ENCODE measurements around the gene PIK3C3.
A peak's percentile ranks its signal among the peaks of the same experiment; 100 is the strongest.

Gene PIK3C3

DNA sequence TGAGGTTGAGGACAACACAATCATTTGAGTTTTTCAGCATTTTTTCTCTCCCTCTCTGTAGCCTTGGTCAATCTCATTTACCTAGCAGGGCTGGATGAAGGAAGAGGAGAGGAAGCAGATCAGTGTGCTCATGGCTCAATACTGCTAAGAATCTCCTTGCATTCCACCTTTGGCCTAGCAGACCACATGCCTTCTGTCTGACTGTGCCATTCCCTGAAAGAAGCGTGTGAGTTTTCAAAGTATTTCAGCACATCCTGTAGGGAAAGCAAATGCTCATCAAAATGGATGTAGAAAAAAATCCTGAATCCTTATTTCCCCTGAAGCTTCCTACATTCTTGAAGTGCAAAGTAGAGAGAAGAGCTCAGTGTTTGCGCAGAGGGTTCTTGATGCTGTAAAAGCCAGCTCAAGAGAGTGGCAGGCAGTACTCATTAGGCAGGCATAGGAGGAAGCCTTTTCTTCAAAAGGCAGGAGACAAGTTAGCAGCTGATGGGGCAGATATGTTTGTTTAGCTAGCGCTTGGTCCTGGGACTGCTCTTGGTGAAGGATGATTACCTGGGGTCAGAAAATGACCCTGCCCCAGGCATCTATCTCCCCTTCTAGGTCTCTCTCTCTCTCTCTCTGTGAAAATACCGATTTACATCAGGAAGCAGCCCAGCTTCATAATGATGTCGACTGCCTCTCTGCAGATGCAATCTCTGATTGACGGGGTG lies 14.4 kb upstream of the PIK3C3 start:
- peak; percentile 93 for FAIRE-seq
- TF ChIP-seq POLR2A (IDR thresholded peaks at IDR 0.05; ENCODE audit: low read depth, low read length), result no peak
- DNase-seq (ENCODE audit: insufficient read length, low spot score), result peak; percentile 18

DNA sequence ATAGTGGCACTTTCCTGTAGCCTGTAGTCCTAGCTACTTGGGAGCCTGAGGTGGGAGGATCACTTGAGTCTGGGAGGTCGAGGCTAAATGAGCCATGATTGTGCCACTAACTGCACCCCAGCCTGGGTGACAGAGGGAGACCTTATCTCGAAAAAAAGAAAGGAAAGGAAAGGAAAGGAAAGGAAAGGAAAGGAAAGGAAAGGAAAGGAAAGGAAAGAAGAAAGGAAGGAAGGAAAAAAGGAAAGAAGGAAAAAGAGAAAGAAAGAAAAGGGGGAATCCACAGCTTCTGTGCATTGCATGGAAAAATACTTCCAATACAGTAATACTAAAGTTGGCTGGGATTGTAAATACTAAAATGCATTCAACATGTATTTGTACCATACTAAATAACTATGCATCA lies 12.8 kb upstream of the PIK3C3 start:
- FAIRE-seq, result no peak
- DNase-seq (ENCODE audit: insufficient read length, low spot score), result no peak
- TF ChIP-seq POLR2A (IDR thresholded peaks at IDR 0.05; ENCODE audit: low read depth, low read length), result no peak

DNA sequence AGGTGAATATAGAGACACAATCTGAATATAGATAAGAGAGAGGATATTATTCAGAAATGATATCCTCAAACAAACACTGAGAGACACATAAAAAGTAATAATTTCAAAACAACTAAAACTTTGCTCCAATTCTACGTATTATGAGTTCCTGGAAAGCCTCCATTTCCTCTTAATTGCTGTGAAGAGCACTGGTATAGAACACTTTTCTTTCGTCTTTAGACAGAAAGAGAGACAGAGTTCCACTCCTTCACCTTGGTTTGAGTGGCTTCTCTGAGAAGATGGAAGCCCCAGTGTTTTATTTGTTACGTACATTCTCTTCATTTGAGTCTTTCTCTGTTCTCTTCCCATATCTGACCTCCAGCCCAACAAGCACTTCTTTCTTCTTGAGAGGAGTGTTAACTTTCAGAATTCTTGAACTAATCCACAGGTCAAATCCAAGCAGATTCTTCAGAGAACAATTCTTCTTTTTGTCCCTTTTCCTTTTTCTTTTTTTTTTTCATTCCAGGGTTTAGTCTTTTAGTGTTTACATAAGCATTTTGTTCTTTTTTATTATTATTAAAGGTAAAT lies 6.4 kb upstream of the PIK3C3 start:
- FAIRE-seq (no peak), DNase-seq (ENCODE audit: insufficient read length, low spot score) (no peak)
- TF ChIP-seq POLR2A (IDR thresholded peaks at IDR 0.05; ENCODE audit: low read depth, low read length), result no peak

DNA sequence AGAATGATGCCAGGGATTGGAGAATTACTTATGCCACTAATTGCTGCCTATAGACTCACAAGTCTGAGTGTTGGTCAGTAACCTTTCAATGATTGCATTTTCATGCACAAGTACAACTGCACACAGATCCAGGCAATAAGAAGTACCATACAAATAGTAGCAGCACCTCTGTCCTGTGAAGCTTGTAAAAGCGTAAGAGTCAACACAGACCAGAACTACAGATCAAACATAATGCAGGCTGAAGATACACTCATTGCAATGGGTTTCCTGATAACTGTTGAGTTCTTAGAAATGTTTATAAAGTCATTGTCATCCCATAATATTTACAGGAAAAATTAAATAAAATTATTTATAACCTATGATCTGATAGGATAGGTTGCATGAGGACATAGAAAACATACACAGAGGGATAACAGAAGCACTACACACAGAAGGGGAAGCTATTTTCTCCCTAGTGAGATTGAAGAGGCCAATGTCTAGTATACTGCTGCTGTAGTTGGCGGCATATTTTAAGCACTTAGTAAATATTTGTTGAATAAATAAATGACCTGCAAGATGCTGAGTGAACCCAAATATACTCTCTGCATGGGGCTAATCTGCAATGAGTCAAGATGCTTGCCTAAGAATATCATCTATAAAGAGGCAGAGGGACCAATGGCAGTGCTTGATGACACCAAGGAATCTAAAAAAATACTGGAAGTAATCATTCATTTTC lies 5.7 kb upstream of the PIK3C3 start:
- FAIRE-seq (no peak), DNase-seq (ENCODE audit: insufficient read length, low spot score) (no peak)
- no peak for TF ChIP-seq POLR2A (IDR thresholded peaks at IDR 0.05; ENCODE audit: low read depth, low read length)

DNA sequence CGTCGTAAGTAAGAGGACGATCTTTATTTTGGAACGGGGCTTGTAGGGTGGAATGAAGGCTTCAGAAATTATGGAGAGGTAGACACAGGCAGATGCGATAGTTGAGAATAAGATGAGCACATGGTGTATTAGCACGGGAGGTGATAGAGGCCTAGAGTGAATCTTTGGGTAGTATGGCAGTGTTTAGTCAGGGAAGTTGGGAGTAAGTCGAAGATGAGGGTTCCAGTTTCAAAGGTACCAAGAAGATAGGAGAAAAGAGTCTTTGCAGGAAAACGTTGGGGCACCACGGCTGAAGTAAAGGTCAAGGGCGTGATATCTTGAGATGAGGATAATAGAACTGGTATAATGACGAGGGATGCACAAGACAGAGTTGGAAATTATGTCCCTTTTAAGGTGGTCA lies 654 bp downstream of the PIK3C3 start:
- FAIRE-seq (no peak), DNase-seq (ENCODE audit: insufficient read length, low spot score) (no peak)
- no peak for TF ChIP-seq POLR2A (IDR thresholded peaks at IDR 0.05; ENCODE audit: low read depth, low read length)

DNA sequence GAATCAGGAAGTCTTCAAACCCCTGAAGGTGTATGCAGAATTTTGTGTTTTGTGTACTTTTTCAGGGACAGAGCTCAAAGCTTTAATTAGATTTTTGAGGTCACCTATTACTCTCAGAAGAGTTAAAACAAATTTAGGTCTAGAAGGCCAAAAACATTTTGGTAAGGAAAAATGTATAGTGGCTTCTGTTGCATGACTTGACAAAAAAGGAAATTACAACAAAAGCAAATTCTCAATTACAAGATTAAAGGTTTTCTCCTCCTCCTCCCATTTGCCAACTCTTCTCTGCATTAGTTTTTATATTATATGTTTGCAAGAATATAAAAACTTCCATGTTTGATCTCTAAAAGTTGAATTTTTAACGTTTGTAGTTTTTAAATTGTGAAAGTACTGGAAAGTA lies 4.0 kb downstream of the PIK3C3 start:
- FAIRE-seq, result no peak
- no peak for TF ChIP-seq POLR2A (IDR thresholded peaks at IDR 0.05; ENCODE audit: low read depth, low read length)
- no peak for DNase-seq (ENCODE audit: insufficient read length, low spot score)

DNA sequence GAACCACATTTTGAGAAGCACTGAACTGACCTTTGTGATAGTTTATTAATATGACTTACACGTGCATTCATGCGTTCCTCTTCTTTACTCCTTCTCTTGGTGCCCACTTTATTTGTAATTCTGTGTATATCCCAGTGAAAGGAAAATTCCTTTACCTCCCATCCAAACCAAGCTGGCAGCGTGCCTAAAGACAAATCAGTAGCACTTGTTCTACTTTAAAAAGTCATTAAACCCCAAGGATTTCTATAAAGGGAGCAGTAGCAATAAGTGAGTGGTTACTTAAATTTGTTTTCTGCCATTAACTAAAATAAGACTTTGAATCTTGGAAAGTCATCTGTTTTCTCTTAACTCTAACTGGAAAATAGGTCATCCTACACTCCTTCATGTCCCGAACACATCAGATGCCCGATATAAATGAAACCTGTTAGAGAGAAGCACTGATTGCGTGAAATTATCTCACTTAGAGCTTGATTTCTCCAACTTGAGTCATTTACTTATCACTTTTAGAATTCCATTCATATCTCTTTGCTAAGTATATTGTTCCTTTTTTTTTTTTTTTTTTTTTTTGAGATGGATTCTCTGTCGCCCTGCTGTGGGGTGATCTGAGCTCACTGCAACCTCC lies 10.7 kb downstream of the PIK3C3 start:
- no peak for FAIRE-seq

DNA sequence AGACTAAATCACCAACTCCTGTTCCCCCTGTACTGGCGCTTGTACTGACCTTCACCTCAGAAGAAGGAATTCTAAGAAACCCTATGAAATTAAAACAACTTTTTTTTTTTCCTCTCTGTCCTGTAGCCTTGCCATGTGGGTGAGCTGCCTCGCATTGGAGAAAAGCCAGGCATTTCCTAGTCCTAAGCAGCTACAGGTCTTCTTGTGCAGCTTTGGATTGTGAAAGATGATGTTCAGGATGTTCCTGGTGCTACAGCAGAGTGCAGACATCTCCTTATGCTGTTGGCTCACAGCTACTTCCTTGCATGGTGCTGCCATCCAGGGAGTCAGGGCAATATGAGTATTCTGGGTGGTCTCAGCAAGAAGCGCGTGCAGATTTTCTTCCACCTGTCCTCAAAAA lies 11.9 kb downstream of the PIK3C3 start:
- no peak for TF ChIP-seq POLR2A (IDR thresholded peaks at IDR 0.05; ENCODE audit: low read depth, low read length)
- DNase-seq (ENCODE audit: insufficient read length, low spot score) (no peak), FAIRE-seq (no peak)

More for the DNA sequence above, 10.7 kb downstream of the PIK3C3 start:
- no peak for TF ChIP-seq POLR2A (IDR thresholded peaks at IDR 0.05; ENCODE audit: low read depth, low read length)
- no peak for DNase-seq (ENCODE audit: insufficient read length, low spot score)

DNA sequence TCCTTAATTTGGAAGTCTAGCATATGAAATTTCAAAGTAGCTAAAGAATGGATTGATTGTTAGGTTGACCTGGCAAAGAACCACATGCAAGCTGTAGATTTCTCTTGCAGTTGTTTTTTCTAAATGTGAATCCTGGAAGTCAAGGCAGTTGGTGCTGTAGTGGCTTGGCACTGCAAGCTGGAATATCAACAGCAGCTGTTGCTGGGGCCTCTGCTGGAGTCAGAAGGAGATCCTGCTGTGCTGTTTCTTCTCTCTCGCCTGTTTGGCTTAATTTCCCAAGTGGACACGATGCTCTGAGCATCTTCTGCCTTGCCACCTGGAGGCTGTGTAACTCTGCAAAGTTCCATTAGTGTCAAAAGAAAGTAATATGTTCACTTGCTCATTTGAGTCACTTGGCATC lies 12.6 kb downstream of the PIK3C3 start:
- DNase-seq (ENCODE audit: insufficient read length, low spot score), result no peak
- no peak for FAIRE-seq
- TF ChIP-seq POLR2A (IDR thresholded peaks at IDR 0.05; ENCODE audit: low read depth, low read length), result no peak

DNA sequence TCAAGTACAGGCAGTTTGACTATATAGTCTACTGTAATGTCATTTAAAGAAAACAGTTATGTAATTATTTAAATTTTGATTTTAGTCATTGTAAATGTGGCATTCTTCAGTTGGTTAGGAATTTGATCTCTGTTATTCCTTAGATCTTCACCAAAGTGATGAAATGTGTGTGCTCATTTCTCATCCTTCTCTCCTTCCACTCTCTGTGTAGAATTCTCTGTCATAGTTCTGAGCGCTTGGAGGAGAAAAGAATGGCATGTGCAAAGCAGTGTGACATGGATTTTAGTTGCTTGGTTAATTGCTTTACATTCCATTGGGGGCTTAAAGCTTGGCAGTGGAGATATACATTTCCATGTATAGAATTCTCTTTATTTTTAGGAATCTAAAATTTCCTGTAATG lies 14.8 kb downstream of the PIK3C3 start:
- TF ChIP-seq POLR2A (IDR thresholded peaks at IDR 0.05; ENCODE audit: low read depth, low read length), result no peak
- FAIRE-seq (no peak), DNase-seq (ENCODE audit: insufficient read length, low spot score) (no peak)

DNA sequence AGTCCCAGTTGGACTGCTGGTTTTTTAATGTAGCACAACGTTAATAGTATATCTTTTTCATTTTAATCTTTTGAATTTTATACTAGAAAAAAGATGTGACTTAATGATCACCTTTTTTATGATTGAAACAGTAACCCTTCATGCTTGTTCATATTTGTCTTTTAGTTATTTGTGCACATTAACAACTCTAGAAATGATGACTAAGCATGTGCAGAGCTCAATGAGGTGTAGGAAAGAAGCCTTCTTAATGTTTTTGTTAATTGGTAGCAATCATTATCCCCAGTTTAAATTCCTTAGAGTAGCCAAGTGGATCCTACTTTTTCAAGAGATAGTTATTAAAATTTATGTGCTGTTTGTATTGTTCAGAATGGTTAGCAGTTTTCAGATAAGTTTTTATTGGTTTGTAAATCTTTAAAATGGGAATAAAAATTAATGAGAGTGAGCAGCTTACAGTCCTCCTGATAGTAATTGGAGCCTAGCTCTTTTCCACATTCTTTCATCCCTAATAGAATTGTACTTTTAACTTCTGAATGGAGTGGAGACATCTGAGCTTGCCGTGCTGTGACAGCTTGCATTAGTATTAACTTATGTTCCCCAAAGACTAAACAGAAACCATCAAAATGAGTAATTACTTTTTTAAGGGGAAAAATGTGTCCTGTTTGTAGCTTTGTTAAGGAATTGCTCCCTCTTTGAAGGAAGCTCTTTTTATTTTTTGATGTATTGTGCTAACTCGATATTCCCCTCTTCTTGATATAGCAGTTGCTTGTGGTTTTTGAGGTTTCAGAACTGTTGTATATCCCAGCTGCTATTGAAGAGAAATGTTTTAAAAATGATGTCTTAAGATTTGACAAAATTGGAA lies 17.3 kb downstream of the PIK3C3 start:
- DNase-seq (ENCODE audit: insufficient read length, low spot score) (no peak), FAIRE-seq (no peak)
- no peak for TF ChIP-seq POLR2A (IDR thresholded peaks at IDR 0.05; ENCODE audit: low read depth, low read length)

DNA sequence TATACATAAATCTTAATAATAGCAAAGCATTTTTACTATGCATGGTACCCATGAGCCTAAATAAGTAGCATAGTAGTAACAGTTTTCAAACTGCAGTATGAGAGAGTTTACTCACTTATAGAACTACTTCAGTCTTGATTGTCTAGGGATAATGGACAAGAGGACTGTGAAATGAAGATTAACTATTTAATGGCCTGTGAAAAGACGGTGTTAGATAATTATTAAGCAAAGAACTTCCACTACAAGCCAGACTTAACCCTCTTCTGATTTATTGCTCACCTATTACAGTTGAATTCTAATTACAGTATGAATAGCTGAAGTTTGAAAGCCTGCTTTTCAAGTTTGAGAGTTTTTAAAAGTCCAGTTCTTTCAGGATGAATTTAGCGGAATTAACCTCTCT lies 18.9 kb downstream of the PIK3C3 start:
- no peak for TF ChIP-seq POLR2A (IDR thresholded peaks at IDR 0.05; ENCODE audit: low read depth, low read length)
- DNase-seq (ENCODE audit: insufficient read length, low spot score), result no peak
- FAIRE-seq, result no peak

DNA sequence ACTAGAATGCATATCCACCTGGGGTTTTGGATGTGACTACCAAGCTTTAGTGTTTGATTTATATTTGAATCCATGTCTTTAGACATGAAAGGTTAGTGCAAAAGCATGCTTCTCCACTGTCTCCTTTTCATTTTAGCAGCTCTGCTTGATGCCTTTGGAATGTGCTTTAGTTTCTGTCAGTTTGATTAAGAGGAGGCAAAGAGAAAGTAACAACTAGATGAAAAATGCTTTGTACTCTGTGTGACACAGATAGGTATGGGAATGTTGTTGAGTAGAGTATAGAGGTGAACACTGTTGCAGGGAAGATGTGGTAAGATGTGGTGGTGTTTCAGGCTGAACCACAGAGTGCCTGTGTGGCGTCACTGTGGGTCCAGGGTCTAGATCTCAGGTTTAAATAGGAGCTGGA lies 19.8 kb downstream of the PIK3C3 start:
- no peak for TF ChIP-seq POLR2A (IDR thresholded peaks at IDR 0.05; ENCODE audit: low read depth, low read length)
- no peak for DNase-seq (ENCODE audit: insufficient read length, low spot score)
- FAIRE-seq, result no peak

DNA sequence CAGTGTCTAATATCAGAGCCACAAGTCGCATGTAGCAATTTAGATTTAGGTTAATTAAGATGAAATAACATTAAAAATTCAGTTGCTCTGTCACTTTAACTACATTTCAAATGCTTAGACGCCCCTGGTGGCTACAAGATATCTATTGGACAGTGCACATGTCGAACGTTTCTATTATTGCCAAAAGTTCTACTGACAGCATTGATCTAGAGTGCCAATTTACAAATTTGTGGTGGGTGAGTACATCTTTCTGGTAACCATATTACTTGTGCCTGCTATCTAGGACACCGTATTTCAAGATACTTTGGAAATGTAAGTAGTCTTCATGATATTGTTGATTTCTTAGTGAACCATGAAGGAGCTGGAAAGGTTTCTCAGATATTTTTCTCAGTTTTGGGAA lies 20.2 kb downstream of the PIK3C3 start:
- FAIRE-seq, result no peak
- TF ChIP-seq POLR2A (IDR thresholded peaks at IDR 0.05; ENCODE audit: low read depth, low read length), result no peak
- DNase-seq (ENCODE audit: insufficient read length, low spot score), result no peak

All from H54 (cell line).